GM21619 (cell line): ENCODE measurements around the gene FLT1.

Experiments used
- ATAC-seq: cut with Tn5 transposase; IDR thresholded peaks from one replicate; pipeline ENCODE4 v1.9.1; 2021; ENCODE audit not compliant: unreplicated experiment

FLT1 gene

GRCh38 chr13:28490061-28490460 is 4.9 kb downstream of the FLT1 start:
- no peak for ATAC-seq

DNA sequence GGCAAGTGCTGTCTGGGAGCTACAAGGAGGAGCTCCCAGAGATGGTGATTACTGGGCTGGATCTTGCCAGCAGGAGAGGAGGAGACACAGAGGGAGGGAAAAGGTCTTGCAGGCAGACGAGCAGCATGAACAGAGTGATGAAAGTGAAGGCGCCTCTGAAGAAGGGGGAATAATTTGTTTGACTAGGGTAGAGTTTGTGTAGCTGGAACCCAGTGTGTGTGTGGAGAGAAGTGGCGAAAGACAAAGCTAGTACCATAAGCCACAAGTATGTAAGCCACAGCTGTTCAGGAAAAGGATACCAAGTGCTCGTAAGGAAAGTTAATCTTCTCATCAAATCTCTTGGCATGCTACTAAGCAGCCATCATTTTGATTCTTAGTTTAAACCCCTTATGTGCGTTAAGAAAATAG is 5.4 kb downstream of the FLT1 start:
- no peak for ATAC-seq

GRCh38 chr13:28488376-28489005 is 6.4 kb downstream of the FLT1 start:
- no peak for ATAC-seq

GRCh38 chr13:28485996-28486543 is 8.9 kb downstream of the FLT1 start:
- no peak for ATAC-seq

DNA sequence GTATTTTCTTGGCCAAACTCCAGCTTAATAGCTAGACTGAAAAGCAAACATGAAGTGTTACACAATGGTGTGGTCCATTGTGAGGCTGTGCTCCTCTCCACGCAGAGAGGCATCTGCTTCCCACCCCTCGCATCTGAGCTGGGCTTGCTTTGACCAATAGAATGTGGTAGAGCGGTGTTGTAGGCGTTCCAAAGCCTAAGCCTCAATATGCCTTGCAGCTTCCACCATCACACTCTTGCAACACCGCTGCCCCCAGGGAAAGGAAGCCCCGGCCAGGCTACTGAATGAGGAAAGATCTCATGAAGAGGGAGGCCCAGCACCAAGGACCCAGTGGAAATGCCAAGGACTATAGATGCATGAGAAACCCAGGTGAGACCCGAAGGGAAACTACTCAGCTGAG is 9.4 kb downstream of the FLT1 start:
- no peak for ATAC-seq

- no peak for ATAC-seq
Observed at GRCh38 chr13:28485097-28485496, 9.8 kb downstream of the FLT1 start.

- ATAC-seq = no peak
Observed at GRCh38 chr13:28483313-28483931, 11.5 kb downstream of the FLT1 start.

GRCh38 chr13:28479005-28479404 is 15.9 kb downstream of the FLT1 start:
- no peak for ATAC-seq

- no peak for ATAC-seq
Observed at GRCh38 chr13:28478127-28478526, 16.8 kb downstream of the FLT1 start.

DNA sequence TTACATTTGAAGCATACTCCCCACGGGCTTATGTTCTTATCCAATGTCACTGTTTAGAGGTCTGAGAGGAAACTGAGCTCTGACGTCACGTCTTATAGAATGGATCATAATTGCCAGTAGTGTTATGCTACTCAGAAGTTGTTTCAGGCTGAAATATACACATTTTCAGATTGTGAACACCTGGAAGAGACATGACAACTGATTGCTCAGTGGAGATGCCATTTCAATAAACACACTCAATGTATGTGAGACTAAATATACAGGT is 17.3 kb downstream of the FLT1 start:
- no peak for ATAC-seq

DNA sequence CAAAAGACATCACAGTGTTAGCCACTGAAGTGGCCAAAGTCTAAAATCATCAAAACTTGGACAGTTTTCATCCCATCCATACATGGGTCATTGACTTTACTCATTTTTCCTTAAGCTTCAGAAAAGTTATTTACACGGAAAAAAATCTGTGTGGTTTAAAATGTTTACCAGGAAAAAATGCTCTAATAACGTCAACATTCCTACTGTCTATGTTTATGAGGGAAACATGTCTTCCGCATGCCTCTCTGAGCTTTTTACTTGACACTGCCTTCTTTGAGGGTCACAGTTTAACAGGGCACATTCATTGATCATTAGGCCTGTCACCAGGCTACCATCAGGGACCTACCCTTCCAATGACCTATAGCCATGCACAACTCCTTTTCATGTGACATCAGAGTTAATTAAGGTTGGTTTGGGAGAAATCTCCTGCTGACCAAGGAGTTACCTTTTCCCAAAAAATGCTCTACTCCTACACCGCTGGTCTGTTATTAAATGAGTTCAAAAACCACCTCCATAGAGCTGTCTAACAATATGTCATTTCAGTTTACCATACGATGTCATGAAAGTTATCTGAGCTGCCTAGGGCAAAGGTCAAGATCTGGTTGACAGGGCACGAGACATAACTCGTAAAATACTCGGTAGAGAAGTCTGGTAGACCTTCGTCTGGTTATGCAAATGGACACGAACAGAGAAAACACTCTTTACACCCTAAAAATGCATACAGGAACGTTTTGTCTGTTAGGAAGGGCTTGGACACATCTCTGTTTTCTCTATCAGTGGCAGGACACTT is 17.8 kb downstream of the FLT1 start:
- no peak for ATAC-seq

GRCh38 chr13:28475916-28476725 is 18.8 kb downstream of the FLT1 start:
- no peak for ATAC-seq

- no peak for ATAC-seq
Observed at GRCh38 chr13:28474491-28475134, 20.3 kb downstream of the FLT1 start.

DNA sequence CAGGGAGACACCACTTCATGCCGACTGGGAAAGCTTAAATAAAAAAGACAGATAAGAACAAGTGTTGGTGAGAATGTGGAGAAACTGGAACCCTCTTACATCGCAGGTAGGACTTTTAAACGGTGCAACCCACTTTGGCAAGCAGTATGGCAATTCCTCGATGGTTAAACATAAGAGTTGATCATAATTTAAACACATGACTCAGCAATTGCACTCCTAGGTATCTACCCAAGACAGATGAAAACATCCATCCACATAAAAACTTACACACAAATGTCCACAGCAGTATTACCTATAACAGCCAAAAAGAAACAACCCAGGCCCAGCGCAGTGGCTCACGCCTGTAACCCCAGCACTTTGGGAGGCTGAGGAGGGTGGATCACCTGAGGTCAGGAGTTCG is 21.9 kb downstream of the FLT1 start:
- no peak for ATAC-seq

DNA sequence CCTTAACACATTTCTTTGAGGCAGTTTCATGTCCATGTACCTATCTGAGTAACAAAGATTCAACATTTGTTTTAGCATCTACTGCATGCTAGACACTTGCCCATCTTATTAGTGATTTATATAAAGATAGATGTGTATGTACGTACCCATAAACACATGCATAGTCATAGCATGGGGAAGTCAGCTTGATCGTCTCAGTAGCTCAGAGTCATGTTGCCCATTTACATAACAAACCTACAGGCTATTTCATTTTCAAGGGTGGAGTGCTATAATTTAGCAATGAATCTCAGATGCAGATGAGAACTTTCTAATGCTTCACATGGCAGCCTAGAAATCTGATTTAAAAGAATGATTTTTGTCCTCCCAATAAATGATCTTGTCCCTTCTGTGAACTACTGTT is 23.5 kb downstream of the FLT1 start:
- no peak for ATAC-seq

DNA sequence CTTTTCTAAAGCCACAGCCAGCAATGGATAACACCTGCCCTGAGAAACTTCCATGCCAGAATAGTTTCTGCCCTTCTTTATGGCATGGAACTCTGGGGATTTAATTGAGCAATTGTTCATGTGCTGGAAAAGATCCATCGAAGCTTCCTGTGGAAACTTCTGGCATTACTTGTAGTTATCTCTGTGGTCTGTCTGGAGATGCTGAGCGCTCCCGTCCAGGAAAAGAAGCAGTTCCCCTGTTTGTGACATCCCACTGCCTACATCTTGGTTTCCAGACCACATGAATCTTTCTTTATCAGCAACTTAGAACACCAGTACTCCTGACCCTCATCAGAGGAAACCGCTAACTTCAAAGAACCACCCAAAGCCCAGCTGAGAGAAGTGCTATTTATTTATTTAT is 24.6 kb downstream of the FLT1 start:
- ATAC-seq = no peak

- ATAC-seq = no peak
Observed at GRCh38 chr13:28469316-28469715, 25.6 kb downstream of the FLT1 start.

- no peak for ATAC-seq
Observed at GRCh38 chr13:28468023-28468915, 26.7 kb downstream of the FLT1 start.

GRCh38 chr13:28467034-28467433 is 27.9 kb downstream of the FLT1 start:
- no peak for ATAC-seq

DNA sequence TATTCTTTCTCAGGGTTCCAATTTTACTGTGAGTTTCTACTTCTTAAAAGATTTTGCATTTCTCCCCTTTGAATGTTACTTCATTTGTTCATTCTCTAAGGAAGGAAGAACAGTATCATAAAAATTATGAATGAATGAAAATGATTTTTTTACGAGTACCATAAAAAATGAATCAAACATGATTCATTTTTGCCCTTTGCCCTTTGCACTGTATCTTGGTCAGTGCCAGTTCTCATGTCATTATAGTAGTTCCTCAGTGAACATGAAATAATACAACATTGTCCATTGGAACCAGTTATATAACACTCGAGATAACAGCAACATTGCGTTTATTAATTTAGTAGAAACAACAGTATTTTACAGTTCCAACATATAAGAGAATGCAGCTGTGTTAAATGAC is 28.8 kb downstream of the FLT1 start:
- ATAC-seq = no peak
